HEK293 (cell line): ENCODE results near the gene GNPDA1.

Experiments used
- CTCF ChIA-PET: fragments of 350-600 bp; formaldehyde crosslinking; extraction: SDS; loops from one replicate; lab custom pipeline; 2021; ENCODE audit warnings: antibody characterized with exemption; lab: Yijun Ruan, JAX
- POLR2A ChIA-PET: fragments of 300-600 bp; formaldehyde crosslinking; extraction: SDS; loops from one replicate; lab custom pipeline; 2020; ENCODE audit warnings: antibody characterized with exemption, inconsistent platforms; lab: Yijun Ruan, JAX
- H3K27ac ChIP-seq: fragments of 200-500 bp; sonication (Bioruptor generic); 2 replicates; pipeline ENCODE4 v1.5.1; 2014; ENCODE audit warnings: low read depth, low read length, control low read depth, inconsistent platforms; ENCODE audit errors: extremely low read depth
- H3K36me3 ChIP-seq, 2 experiments: fragments of 200-500 bp in 1 of 2; sonication (Bioruptor generic) in 1 of 2; 1 replicate in 1 of 2; 2 replicates in 1 of 2; pipeline ENCODE4 v1.5.1; 2014 to 2017; ENCODE audit warnings: inconsistent platforms in 2 of 2, low read length in 2 of 2; ENCODE audit not compliant: control insufficient read depth in 2 of 2, insufficient read depth in 1 of 2
- H3K4me1 ChIP-seq: fragments of 200-500 bp; sonication (Bioruptor generic); 2 replicates; pipeline ENCODE4 v1.5.1; 2014; ENCODE audit warnings: mild to moderate bottlenecking, low read length, inconsistent platforms; ENCODE audit not compliant: control insufficient read depth, insufficient read depth
- H3K4me3 ChIP-seq: 2 replicates; pipeline ENCODE4 v1.5.1; 2011; ENCODE audit warnings: low read depth, mild to moderate bottlenecking, control low read depth, low read length, moderate library complexity
- H3K9me3 ChIP-seq: fragments of 200-500 bp; sonication (Bioruptor generic); 2 replicates; pipeline ENCODE4 v1.5.1; 2014; ENCODE audit warnings: low read depth, low read length, inconsistent platforms; ENCODE audit not compliant: control insufficient read depth, insufficient read depth
- HOXA7 ChIP-seq: sonication (generic); formaldehyde crosslinking; IDR thresholded peaks from 2 replicates; pipeline ENCODE4 v1.8.1; 2022; ENCODE audit warnings: missing genetic modification reagents, borderline replicate concordance
- KLF8 ChIP-seq: fragments of 450-650 bp; formaldehyde crosslinking; IDR thresholded peaks from 2 replicates; pipeline ENCODE4 v1.5.1; 2016; ENCODE audit warnings: missing biosample characterization, missing genetic modification characterization
- MZF1 ChIP-seq: fragments of 450-650 bp; formaldehyde crosslinking; IDR thresholded peaks from 2 replicates; pipeline ENCODE4 v1.5.1; 2017; ENCODE audit warnings: missing biosample characterization, missing genetic modification characterization, borderline replicate concordance
- REPIN1 ChIP-seq: fragments of 450-650 bp; formaldehyde crosslinking; IDR thresholded peaks from 2 replicates; pipeline ENCODE4 v1.5.1; 2017; ENCODE audit warnings: missing biosample characterization, missing genetic modification characterization, low read depth
- ZFHX2 ChIP-seq: fragments of 450-650 bp; formaldehyde crosslinking; conservative IDR thresholded peaks from 2 replicates; pipeline ENCODE4 v1.5.1; 2016; ENCODE audit warnings: missing biosample characterization, missing genetic modification characterization
- ZFP3 ChIP-seq: fragments of 450-650 bp; formaldehyde crosslinking; IDR thresholded peaks from 2 replicates; pipeline ENCODE4 v1.5.1; 2016; ENCODE audit warnings: low read depth, missing biosample characterization, missing genetic modification characterization
- ZIC2 ChIP-seq: fragments of 450-650 bp; formaldehyde crosslinking; IDR thresholded peaks from 2 replicates; pipeline ENCODE4 v1.5.1; 2016; ENCODE audit warnings: missing biosample characterization, missing genetic modification characterization
- ZNF138 ChIP-seq: fragments of 450-650 bp; formaldehyde crosslinking; IDR thresholded peaks from 2 replicates; pipeline ENCODE4 v1.5.1; 2016; ENCODE audit warnings: missing biosample characterization, missing genetic modification characterization, borderline replicate concordance
- ZNF16 ChIP-seq: fragments of 450-650 bp; formaldehyde crosslinking; IDR thresholded peaks from 2 replicates; pipeline ENCODE4 v1.5.1; 2016; ENCODE audit warnings: low read depth, missing biosample characterization, missing genetic modification characterization
- ZNF2 ChIP-seq: fragments of 450-650 bp; formaldehyde crosslinking; IDR thresholded peaks from 2 replicates; pipeline ENCODE4 v1.5.1; 2016; ENCODE audit warnings: missing biosample characterization, missing genetic modification characterization
- ZNF202 ChIP-seq: fragments of 450-650 bp; formaldehyde crosslinking; IDR thresholded peaks from 2 replicates; pipeline ENCODE4 v1.5.1; 2016; ENCODE audit warnings: missing biosample characterization, missing genetic modification characterization, borderline replicate concordance
- ZNF366 ChIP-seq: fragments of 450-650 bp; formaldehyde crosslinking; conservative IDR thresholded peaks from 2 replicates; pipeline ENCODE4 v1.5.1; 2016; ENCODE audit warnings: missing biosample characterization, missing genetic modification characterization
- ZNF48 ChIP-seq: fragments of 450-650 bp; formaldehyde crosslinking; IDR thresholded peaks from 2 replicates; pipeline ENCODE4 v1.5.1; 2016; ENCODE audit warnings: missing biosample characterization, missing genetic modification characterization
- ZNF548 ChIP-seq: fragments of 450-650 bp; formaldehyde crosslinking; IDR thresholded peaks from 2 replicates; pipeline ENCODE4 v1.5.1; 2016; ENCODE audit warnings: missing biosample characterization, missing genetic modification characterization
- ZNF610 ChIP-seq: fragments of 450-650 bp; formaldehyde crosslinking; IDR thresholded peaks from 2 replicates; pipeline ENCODE4 v1.5.1; 2016; ENCODE audit warnings: missing biosample characterization, missing genetic modification characterization, borderline replicate concordance
- ZNF664 ChIP-seq: fragments of 450-650 bp; formaldehyde crosslinking; IDR thresholded peaks from 2 replicates; pipeline ENCODE4 v1.5.1; 2016; ENCODE audit warnings: missing biosample characterization, missing genetic modification characterization
- ZNF677 ChIP-seq: fragments of 450-650 bp; IDR thresholded peaks from 2 replicates; pipeline ENCODE4 v1.5.0; 2018; ENCODE audit warnings: missing biosample characterization, mild to moderate bottlenecking, missing genetic modification characterization, moderate library complexity
- TF ChIP-seq, protein P1 (sequence below): fragments of 450-650 bp; formaldehyde crosslinking; IDR thresholded peaks from 2 replicates; pipeline ENCODE4 v1.5.1; 2016; ENCODE audit warnings: missing biosample characterization, missing genetic modification characterization

GNPDA1 gene

DNA sequence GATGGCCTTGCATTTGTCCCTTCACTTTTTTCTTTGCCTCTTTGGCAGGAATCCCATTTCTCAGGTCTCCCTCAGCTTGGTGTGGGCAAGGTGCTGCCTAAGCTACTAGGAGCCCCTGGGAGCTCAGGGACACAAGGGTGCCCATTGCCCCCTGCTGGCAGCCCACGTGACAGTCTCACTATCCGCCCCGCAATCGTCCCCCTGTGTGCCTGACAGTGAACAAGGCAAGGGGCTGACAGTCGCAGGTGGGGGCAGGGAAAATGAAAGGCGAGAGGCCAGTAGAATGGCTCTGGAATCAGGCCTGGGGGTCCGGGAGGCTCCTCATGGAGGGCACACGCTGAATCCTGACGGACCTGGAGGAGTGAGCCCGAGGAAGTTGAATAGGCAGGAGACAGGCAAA lies 52.8 kb downstream of the GNPDA1 start:
- Histone ChIP-seq H3K27ac (no peak overlapping the region), H3K4me3 (no peak overlapping the region), H3K9me3 (no peaks in the 10 kb centered on the region), H3K36me3 (no peaks in the 10 kb centered on the region), H3K4me1 (no peaks in the 10 kb centered on the region)
- CTCF ChIA-PET = interaction anchor here (0.6 to 6.0 kb wide), 51 partner anchors 9 to 1077 kb away, joined by 3 to 158 read pairs (median 5); partner anchors contain the start of genes ARAP3, DELE1, PCDH1 and RNF14
- POLR2A ChIA-PET = interaction anchor here (1.5 to 1.7 kb wide), 3 partner anchors 9 to 268 kb away, joined by 4 to 8 read pairs (median 6); partner anchors contain the start of genes DELE1 and RNF14
- TF ChIP-seq ZNF138 (tag by site-specific recombination) (no peak), ZNF610 (tag by site-specific recombination) (no peak), ZNF16 (tag by site-specific recombination) (no peak), KLF8 (no peak)

DNA sequence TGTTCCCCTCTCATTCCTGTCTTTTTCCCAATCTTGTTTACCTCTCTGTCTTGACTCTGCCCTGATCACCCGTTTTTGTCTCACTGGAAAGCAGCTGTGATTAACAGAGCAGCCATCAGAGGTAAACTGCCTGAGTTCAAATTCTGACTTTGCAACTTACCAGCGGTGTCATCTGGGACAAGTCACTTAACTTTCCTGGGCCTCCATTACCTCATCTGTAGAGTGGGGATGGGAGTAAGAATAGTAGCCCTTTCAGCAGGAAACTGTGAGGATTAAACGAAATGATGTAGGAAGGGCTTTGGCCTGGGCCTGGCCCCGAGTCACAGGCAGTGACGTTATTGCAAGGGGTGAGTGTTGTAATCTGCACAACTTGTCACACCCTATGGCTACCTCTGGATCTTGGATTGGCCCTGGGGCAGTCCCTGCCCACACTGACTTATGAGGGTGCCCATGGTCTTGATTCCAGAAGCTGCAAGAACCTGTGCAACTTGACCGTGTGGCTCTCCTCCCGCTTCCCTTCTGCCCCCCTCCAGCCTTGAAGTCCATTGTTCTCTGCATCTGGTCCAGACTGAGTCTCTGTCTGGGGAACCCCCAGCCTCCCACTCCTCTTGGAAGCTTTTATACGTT lies 54.2 kb downstream of the GNPDA1 start:
- Histone ChIP-seq H3K9me3 (no peaks in the 10 kb centered on the region), H3K36me3 (no peaks in the 10 kb centered on the region), H3K4me3 (no peak overlapping the region), H3K4me1 (no peaks in the 10 kb centered on the region), H3K27ac (no peak overlapping the region)
- peak; percentile 51 for TF ChIP-seq ZFHX2 (tag by site-specific recombination)
- no peak for TF ChIP-seq ZNF610 (tag by site-specific recombination)
- no peak for TF ChIP-seq MZF1 (tag by site-specific recombination)
- TF ChIP-seq ZNF2 (tag by site-specific recombination) = no peak
- ChIA-PET POLR2A (interaction anchor here (1.5 kb wide), 1 partner anchor 10 kb away, joined by 5 read pairs; the partner anchor contains the start of gene RNF14), CTCF (interaction anchor here (0.5 to 6.0 kb wide), 10 partner anchors 8 to 751 kb away, joined by 3 to 158 read pairs (median 4); partner anchors contain the start of gene PCDH1)

DNA sequence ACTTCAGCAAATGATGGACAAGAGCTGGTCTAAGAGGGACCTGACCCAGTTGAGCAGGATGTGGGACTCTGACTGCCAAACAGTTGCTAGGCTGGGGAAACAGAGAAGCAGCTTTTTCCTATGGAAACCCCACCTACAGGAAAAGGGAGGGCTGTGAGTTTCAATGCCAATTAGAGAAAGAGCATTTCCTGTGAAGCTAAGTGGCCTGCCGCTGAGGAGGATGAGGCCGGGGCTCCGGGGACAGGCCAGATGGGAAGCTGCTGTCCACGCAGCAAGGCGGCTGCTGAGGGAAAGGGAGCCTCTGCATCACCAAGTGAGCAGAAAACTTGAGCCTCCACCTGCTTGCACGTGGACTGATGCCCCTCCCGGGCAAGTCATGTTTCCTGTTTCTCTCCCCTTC lies 54.7 kb downstream of the GNPDA1 start, which contains the start of gene PCDH12:
Gene PCDH12, minus strand, starts transcription at position 90 of the 400 bp plus-strand sequence. CDS start 351 bp downstream, outside the sequence.
- ChIA-PET POLR2A (interaction anchor here (1.5 kb wide), 1 partner anchor 11 kb away, joined by 5 read pairs; the partner anchor contains the start of gene RNF14), CTCF (interaction anchor here (0.5 to 6.0 kb wide), 7 partner anchors 10 to 627 kb away, joined by 3 to 158 read pairs (median 3); no protein-coding TSS in a partner anchor)
- no peak for TF ChIP-seq ZIC2 (tag by site-specific recombination)
- no peak for TF ChIP-seq ZNF366 (tag by site-specific recombination)
- TF ChIP-seq ZFP3 = no peak
- TF ChIP-seq ZNF48 (tag by site-specific recombination) = no peak
- TF ChIP-seq REPIN1 (tag by site-specific recombination) = no peak
- TF ChIP-seq ZNF2 (tag by site-specific recombination) = no peak
- H3K4me3 ChIP-seq = no peak within 1 kb of the TSS
- H3K36me3 ChIP-seq = no peaks in the 10 kb centered on the region
- H3K9me3 ChIP-seq = no peaks in the 10 kb centered on the region
- H3K27ac ChIP-seq = no peak within 1 kb of the TSS
- H3K4me1 ChIP-seq = no peaks in the 10 kb centered on the region

- TF ChIP-seq ZNF548 (no peak), ZNF202 (tag by site-specific recombination) (no peak), HOXA7 (CRISPR knock-in tag) (no peak), ZNF664 (tag by site-specific recombination) (no peak), ZNF677 (no peak)
- TF ChIP-seq, protein P1, sequence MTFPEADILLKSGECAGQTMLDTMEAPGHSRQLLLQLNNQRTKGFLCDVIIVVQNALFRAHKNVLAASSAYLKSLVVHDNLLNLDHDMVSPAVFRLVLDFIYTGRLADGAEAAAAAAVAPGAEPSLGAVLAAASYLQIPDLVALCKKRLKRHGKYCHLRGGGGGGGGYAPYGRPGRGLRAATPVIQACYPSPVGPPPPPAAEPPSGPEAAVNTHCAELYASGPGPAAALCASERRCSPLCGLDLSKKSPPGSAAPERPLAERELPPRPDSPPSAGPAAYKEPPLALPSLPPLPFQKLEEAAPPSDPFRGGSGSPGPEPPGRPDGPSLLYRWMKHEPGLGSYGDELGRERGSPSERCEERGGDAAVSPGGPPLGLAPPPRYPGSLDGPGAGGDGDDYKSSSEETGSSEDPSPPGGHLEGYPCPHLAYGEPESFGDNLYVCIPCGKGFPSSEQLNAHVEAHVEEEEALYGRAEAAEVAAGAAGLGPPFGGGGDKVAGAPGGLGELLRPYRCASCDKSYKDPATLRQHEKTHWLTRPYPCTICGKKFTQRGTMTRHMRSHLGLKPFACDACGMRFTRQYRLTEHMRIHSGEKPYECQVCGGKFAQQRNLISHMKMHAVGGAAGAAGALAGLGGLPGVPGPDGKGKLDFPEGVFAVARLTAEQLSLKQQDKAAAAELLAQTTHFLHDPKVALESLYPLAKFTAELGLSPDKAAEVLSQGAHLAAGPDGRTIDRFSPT (tag by site-specific recombination) = no peak
- Histone ChIP-seq H3K4me1 (no peaks in the 10 kb centered on the region), H3K4me3 (no peak overlapping the region), H3K27ac (no peak overlapping the region), H3K9me3 (no peaks in the 10 kb centered on the region), H3K36me3 (no peaks in the 10 kb centered on the region)
- CTCF ChIA-PET = interaction anchor here (0.6 to 6.0 kb wide), 7 partner anchors 8 to 627 kb away, joined by 3 to 158 read pairs (median 3); no protein-coding TSS in a partner anchor
- POLR2A ChIA-PET = no interaction called here
Measured at GRCh38 chr5:141957367-141957996, 55.3 kb downstream of the GNPDA1 start.
